Hepatocyte (in vitro differentiated cells): Measurements from ENCODE around the gene CFAP69. TPM values are rescaled to one million over a fixed set of nuclear protein-coding genes. Genes with fewer than 3 reads are reported as not detected.

Experiments
- DNase-seq: peaks from one replicate; pipeline ENCODE4 v3.0.0-alpha.2; 2016; ENCODE audit warnings: low spot score
- H2AFZ ChIP-seq: fragments of 200-600 bp; sonication (generic); 2 replicates; pipeline ENCODE4 v1.6.0; 2016; ENCODE audit warnings: antibody characterized with exemption, mild to moderate bottlenecking
- H3K27ac ChIP-seq: fragments of 200-600 bp; sonication (generic); 2 replicates; pipeline ENCODE4 v1.5.1; 2016; ENCODE audit warnings: mild to moderate bottlenecking
- H3K27me3 ChIP-seq: fragments of 200-600 bp; sonication (generic); 2 replicates; pipeline ENCODE4 v1.6.1; 2016
- H3K36me3 ChIP-seq: fragments of 200-600 bp; sonication (generic); replicated peaks from 2 replicates; pipeline ENCODE4 v1.5.1; 2016; ENCODE audit warnings: low read depth; ENCODE audit not compliant: insufficient read depth
- H3K4me1 ChIP-seq: fragments of 200-600 bp; sonication (generic); 2 replicates; pipeline ENCODE4 v1.5.1; 2016; ENCODE audit warnings: mild to moderate bottlenecking, moderate library complexity; ENCODE audit not compliant: insufficient read depth
- H3K4me2 ChIP-seq: fragments of 200-600 bp; sonication (generic); 2 replicates; pipeline ENCODE4 v1.6.0; 2016
- H3K4me3 ChIP-seq: fragments of 200-600 bp; sonication (generic); 2 replicates; pipeline ENCODE4 v1.5.1; 2016; ENCODE audit warnings: mild to moderate bottlenecking
- H3K79me2 ChIP-seq: fragments of 200-600 bp; sonication (generic); 2 replicates; pipeline ENCODE4 v1.6.0; 2017; ENCODE audit warnings: mild to moderate bottlenecking
- H3K9me2 ChIP-seq: fragments of 200-600 bp; sonication (generic); replicated peaks from 2 replicates; pipeline ENCODE4 v1.6.0; 2017; ENCODE audit warnings: mild to moderate bottlenecking; ENCODE audit not compliant: insufficient read depth
- H3K9me3 ChIP-seq: fragments of 200-600 bp; sonication (generic); 2 replicates; pipeline ENCODE4 v1.5.1; 2016; ENCODE audit warnings: low read depth, mild to moderate bottlenecking
- H4K20me1 ChIP-seq: fragments of 200-600 bp; sonication (generic); 2 replicates; pipeline ENCODE4 v1.6.0; 2016; ENCODE audit warnings: mild to moderate bottlenecking; ENCODE audit not compliant: insufficient read depth, poor library complexity, severe bottlenecking
- CTCF ChIP-seq: fragments of 200-600 bp; sonication (generic); IDR thresholded peaks from 2 replicates; pipeline ENCODE4 v1.5.1; 2016; ENCODE audit warnings: antibody characterized with exemption, mild to moderate bottlenecking; ENCODE audit not compliant: poor library complexity
- EZH2 ChIP-seq: fragments of 200-600 bp; sonication (generic); IDR thresholded peaks from 2 replicates; pipeline ENCODE4 v1.6.1; 2016; ENCODE audit warnings: antibody characterized with exemption, mild to moderate bottlenecking, borderline replicate concordance
- EZH2phosphoT487 ChIP-seq: fragments of 200-600 bp; sonication (generic); IDR thresholded peaks from one replicate; pipeline ENCODE4 v1.6.1; 2018; ENCODE audit warnings: antibody characterized with exemption, mild to moderate bottlenecking, low read depth, moderate library complexity; ENCODE audit not compliant: unreplicated experiment, severe bottlenecking
- polyA plus RNA-seq: library from polyadenylated mRNA; unstranded; fragments of >200 nt; fragmentation: Nextera tagmentation; extraction: Ambion mirVana; gene quantifications from 2 replicates; pipeline ENCODE4 v1.2.1, GENCODE V29; 2016
- small RNA-seq: library from RNA; depleted of rRNA; stranded (forward); fragments of <200 nt; gene quantifications from one replicate; pipeline ENCODE3, GENCODE V24; 2014
- total RNA-seq: library from RNA; depleted of rRNA; stranded (reverse); fragments of >200 nt; gene quantifications from 2 replicates; pipeline ENCODE4 v1.2.3, GENCODE V29; 2014

The CFAP69 gene
- total and polyA plus RNA-seq, 2 experiments from 2014 or later = 1.6 to 4.3 TPM

GRCh38 chr7:90351987-90352386 lies 107.0 kb downstream of the CFAP69 start:
- H3K9me2 ChIP-seq = no peaks in the 10 kb centered on the region
- DNase-seq = no peak
- H3K4me2 ChIP-seq = no peak overlapping the region
- no peaks in the 10 kb centered on the region for H3K4me1 ChIP-seq
- peaks cover 63% of the 10 kb centered on the region for H3K79me2 ChIP-seq
- no peaks in the 10 kb centered on the region for H3K9me3 ChIP-seq
- TF ChIP-seq EZH2 = no peak
- TF ChIP-seq EZH2phosphoT487 = no peak
- no peak for TF ChIP-seq CTCF
- H4K20me1 ChIP-seq = no peaks in the 10 kb centered on the region
- H2AFZ ChIP-seq = no peak overlapping the region
- H3K4me3 ChIP-seq = no peak overlapping the region
- H3K27ac ChIP-seq = no peak overlapping the region
- H3K27me3 ChIP-seq = no peaks in the 10 kb centered on the region
- H3K36me3 ChIP-seq = no peaks in the 10 kb centered on the region

Small RNAs within 50 kb of the gene (small RNA-seq; reads per million reads assigned to genes)
- not detected for gene RF00019

Other genes starting within 250 kb of the CFAP69 start
- 13.6 and 16.7 TPM in 2 replicates for gene STEAP1, start 90.7 kb upstream of the CFAP69 start, total RNA-seq
- gene STEAP1, start 90.7 kb upstream of the CFAP69 start, polyA plus RNA-seq = 8.5 and 15.5 TPM in 2 replicates
- gene STEAP2, start 33.4 kb upstream of the CFAP69 start, total RNA-seq = 8.3 and 9.3 TPM in 2 replicates
- gene STEAP2, start 33.4 kb upstream of the CFAP69 start, polyA plus RNA-seq = 2.4 and 3.4 TPM in 2 replicates
- not detected in 2 replicates for gene FAM237B, start 76.1 kb downstream of the CFAP69 start, total RNA-seq
- not detected in 2 replicates for gene FAM237B, start 76.1 kb downstream of the CFAP69 start, polyA plus RNA-seq
- 13.0 and 13.1 TPM in 2 replicates for gene GTPBP10, start 101.5 kb downstream of the CFAP69 start, total RNA-seq
- 6.9 and 11.2 TPM in 2 replicates for gene GTPBP10, start 101.5 kb downstream of the CFAP69 start, polyA plus RNA-seq
- gene CLDN12, start 158.3 kb downstream of the CFAP69 start, total RNA-seq = 52.7 and 53.0 TPM in 2 replicates
- 19.0 and 21.2 TPM in 2 replicates for gene CLDN12, start 158.3 kb downstream of the CFAP69 start, polyA plus RNA-seq
- gene PTTG1IP2, start 224.5 kb downstream of the CFAP69 start, total RNA-seq = not detected in 2 replicates
- 0.63 TPM in 1 of 2 replicates, not detected in the other for gene PTTG1IP2, start 224.5 kb downstream of the CFAP69 start, polyA plus RNA-seq